ENCODE results near the gene HTR2C.
A peak's percentile ranks its signal among the peaks of the same experiment; 100 is the strongest.
"Not testable (repeated sequence)": the region's sequence is repeated elsewhere in the genome, so short reads cannot be mapped to it uniquely, and the experiment has no call there.

Gene HTR2C

DNA sequence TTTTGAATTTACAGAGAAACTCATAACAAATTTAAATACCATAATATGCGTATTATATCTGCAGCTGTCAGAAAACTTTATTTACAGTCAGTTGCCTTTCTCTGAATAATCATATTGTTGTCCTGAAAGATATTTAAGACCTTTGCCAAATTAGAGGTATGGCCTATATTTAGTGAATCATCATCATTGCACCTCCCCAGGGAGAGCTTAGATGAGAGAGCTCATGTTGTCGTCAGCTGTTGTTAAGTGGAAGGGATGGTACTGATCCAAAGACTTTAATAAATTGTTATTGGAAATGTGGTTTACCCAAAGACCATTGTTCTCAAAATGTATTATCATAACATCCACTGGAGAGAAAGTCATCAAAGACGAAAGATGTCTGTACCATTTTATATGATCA lies 128.6 kb downstream of the HTR2C start:
- DNase-seq (ENCODE audit: low read depth in 2 of 2) = no peak

DNA sequence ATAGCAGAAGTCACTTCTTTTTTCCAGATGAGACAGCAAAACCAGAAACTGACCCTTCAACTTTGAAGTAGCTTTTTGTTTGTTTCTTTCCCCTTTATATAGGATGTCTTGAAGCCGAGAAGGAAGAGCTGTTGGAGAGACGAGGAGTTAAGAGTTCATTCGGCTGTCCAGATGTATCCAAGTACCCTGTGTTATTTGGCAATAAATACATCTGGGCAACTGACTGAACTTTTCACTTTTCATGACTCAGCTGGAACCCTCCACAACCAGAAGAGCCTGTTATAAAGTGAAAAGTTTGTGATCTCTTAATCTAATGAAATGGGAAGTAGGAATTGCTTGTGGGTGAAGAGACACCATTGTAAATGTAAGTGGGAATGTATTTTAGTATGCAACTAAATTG lies 131.2 kb downstream of the HTR2C start:
- no peak for DNase-seq (ENCODE audit: low read depth in 2 of 2)

DNA sequence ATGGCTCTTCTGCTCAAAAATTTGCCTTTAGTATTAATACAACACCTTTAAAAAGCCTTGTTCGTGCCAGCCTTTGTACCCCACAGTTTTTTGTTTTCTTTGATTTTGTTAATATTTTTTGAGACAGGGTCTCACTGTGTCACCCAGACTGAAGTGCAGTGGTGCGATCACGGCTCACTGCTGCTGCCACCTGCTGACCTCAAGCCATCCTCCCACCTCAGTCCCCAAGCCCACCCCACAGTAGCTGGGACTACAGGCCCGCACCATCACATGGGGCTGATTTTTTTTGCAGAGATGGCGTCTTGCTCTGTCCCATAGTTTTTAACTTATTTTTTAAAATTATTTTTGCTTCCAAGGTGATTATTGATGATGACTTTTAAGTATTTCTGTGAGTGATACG lies 134.0 kb downstream of the HTR2C start:
- no peak for DNase-seq (ENCODE audit: low read depth in 2 of 2)

DNA sequence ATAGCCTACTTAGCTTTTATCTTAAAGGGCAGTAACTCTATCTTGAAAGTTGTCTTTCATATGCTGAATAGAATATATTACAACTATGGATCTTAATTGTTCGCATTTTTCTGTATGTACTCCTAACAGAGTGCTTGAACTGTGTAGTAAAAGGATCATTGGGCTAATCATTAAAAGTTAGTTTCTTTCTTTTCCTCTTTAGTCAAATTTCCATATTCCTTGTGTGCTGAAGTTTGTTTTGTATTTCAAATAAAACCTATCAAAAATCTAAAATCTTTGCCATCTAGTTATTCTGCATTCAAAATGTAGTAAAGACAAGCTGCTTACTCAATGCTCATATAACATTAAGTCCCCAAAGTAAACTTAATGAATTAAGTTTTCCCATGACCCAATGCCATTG lies 182.7 kb downstream of the HTR2C start:
- no peak for DNase-seq (ENCODE audit: low read depth in 2 of 2)

DNA sequence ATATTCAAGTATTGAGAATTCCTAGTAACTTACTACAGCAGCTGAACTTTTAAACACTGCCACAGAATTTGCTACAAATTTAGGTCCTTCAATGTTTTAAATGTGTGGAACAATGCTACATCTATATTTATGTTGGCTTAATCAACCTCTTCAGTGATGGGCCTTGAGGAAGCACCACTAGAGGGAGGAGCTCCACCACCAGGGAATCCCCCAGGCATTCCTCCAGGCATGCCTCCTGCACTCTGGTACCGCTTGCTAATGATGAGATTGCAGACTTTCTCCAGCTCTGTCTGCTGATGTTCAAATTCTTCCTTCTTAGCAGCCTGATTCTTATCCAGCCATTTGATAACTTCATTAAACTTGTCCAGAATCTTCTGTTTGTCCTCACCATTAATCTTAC lies 190.8 kb downstream of the HTR2C start:
- DNase-seq (ENCODE audit: low read depth in 2 of 2) = no peak

DNA sequence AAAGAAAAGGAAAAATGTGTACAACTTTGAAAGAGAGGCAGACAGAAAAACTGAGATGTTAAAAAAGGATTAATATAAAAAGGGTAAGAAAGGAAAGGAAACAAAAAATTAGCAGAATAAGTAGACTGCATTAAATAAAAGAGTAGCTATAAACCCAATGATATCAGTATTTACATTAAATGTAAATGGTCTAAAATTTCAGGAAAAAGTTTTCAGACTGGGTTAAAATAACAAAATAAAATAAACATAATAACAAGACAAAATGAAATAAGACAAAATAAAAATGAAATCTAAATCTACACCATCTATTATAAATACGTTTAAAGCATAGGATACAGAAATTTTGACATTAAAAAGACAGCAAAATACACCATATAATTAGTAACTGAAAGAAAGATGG lies 199.0 kb downstream of the HTR2C start:
- DNase-seq (ENCODE audit: low read depth in 2 of 2) = no peak

DNA sequence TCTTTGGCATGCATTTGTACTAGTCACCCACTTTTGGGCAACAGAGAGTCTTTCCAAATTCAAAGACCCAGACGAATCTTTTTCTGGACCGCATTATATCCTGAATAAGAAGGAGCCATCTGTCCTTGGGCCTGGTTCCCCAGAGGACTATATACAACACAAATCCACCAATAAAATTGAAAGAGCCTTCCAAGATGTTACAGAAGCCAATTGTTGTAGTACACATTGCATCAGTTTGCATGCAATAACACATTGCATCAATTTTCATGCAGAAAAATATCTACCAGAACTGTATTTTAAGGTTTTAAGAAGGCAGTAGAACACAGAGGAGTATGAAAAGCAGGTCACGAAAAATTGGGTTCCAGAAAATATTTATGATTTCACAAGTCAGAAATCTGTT lies 203.2 kb downstream of the HTR2C start:
- DNase-seq (ENCODE audit: low read depth in 2 of 2) = no peak

DNA sequence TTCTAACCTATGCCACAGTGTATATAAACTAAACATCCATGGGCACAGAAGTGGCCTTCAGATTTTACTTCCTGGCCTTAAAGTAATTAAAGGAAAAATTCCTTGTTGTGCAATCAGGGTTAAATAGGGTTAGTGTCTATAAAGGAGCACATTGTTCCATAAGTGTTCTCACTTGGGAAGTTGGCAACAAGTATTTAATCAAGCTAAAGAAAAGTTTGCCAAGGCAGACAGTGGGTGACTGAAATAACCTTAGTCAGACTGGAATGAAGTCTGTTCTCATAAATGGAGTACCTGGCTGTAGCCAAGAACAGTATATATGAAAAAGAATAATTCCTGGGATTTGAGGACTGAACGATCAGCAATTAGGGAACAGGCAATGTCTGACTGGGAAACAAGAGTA lies 213.6 kb downstream of the HTR2C start:
- DNase-seq (ENCODE audit: low read depth in 2 of 2) = no peak

DNA sequence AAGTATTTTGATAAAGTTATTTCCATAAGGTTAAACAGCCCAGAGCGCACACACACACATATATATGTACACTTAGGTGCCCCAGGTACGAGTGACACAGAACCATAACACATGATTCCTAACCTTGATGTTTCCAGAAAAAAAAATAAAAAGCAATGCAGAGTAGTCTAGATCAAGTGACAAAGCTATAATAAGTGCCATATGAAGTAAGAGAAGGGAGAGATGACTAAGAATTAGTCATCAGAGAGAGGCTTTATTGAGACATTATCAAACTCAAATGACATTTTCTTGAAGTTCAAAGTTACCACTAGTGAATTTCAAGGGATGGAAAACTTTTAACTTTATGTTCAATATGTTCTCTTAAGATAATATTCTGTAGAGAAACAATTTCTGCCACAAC lies 215.0 kb downstream of the HTR2C start:
- DNase-seq (ENCODE audit: low read depth in 2 of 2) = no peak

DNA sequence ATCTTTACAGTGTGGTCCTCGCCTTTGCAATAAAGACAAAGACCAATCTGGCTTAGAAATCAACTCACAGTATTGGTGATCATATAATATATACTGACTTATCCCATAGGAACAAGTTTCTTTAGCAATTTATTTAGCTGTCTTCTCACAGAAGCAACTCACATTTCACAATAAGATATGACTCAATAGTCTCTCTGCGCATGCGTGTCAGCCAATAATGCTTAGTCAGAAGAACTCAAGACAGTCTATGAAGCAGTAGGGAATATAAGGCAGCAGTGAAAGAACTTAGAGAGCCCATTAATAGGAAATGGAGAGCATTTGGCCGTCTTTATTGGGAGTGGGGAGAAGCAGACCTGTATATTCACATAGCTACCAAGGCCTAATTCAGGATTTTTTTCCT lies 216.8 kb downstream of the HTR2C start:
- DNase-seq (ENCODE audit: low read depth in 2 of 2) = peak; percentile 17 to 19

DNA sequence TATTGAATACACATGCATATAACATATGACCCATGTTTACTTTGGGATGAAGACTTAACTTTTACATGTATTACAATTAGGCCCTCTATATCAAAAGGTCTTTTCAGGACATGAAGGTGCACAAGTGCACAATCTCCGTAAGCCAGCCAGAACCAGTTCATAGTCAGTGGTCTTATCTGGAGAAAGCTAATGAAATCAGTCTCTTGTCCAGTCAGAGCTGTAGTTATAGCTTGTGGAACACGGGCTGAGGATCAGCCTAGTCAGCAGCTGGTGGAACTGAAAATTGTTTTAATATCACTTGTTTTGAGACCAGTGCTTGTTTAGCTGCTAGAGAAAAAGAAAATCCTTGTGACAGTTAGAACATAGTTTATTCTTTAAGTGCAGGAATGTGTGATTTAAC lies 235.6 kb downstream of the HTR2C start:
- no peak for DNase-seq (ENCODE audit: low read depth in 2 of 2)

DNA sequence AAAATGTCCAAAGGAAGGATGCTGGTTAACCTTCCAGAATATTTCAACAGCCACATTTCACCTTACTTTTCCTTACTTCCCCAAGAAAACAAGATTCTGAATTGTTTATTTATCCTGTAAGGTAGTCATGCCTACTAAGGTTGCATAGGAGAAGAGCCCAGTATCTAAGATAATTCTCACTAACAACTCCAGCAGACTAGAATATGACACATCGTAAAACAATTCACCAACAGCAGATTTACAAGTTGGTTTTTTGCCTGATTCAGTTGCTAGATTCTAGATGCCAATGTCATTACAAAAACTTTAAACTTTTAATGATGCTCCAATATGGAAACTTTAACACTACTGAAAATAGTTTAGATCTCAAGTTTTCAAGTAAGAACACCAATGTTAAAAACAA lies 257.2 kb downstream of the HTR2C start:
- no peak for DNase-seq (ENCODE audit: low read depth in 2 of 2)

DNA sequence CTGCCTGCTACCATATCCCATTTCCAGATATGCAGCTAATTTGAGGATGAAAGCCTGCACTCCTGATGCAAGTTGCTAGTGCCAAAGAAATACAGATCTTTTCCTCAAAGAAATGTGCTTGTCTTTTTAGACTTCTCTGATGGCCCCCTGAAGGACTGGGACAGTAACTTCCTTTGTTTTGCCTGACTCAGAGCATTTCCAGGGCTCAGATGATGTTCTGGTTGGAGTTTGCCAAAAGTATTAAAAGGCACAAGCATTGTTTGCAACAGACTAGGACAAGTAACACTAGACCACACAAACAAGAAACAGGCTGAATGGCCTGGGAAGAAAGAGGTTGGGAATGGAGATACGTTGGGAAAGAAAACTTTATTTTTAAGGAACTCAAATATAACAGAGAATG lies 258.3 kb downstream of the HTR2C start:
- DNase-seq (ENCODE audit: low read depth in 2 of 2) = no peak

DNA sequence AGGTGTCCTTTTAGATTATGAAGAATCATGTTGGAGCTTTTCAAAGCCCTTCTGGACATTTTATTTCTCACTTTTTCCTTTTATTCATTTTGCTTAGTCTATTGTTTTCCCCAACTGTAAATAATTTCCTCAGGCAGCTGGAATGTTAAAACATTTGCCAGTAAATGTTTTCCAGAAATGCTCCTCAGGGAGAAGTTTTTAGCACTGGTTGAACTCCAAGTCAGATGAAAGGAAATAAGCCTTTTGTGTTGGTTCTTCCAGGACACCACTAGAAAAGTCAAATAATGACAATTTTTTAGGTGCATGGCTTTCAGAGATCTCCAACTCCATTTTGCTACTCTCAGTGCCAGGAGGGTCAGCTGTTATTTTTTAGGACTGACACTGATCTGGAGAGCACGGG lies 305.6 kb downstream of the HTR2C start:
- DNase-seq (ENCODE audit: low read depth in 2 of 2) = no peak

DNA sequence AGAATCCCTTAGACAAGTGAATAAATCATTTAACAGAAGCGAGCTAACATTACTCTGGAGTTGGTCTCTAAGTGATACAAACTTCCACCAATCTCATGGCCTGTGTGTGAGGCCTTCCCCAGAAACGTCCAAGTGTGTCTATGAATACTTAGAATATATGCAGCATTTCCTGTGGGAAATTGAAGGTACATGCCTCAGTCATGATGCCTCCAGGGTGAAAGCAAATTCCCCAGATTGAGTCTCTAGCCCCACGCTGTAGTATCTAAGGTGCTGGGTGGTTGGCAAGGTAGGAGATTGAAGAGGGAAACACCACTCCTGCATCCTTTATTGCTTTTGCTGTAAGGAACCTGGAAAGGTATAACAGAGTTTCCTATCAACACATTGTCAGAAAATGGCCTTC lies 319.7 kb downstream of the HTR2C start:
- no peak for DNase-seq (ENCODE audit: low read depth in 2 of 2)

DNA sequence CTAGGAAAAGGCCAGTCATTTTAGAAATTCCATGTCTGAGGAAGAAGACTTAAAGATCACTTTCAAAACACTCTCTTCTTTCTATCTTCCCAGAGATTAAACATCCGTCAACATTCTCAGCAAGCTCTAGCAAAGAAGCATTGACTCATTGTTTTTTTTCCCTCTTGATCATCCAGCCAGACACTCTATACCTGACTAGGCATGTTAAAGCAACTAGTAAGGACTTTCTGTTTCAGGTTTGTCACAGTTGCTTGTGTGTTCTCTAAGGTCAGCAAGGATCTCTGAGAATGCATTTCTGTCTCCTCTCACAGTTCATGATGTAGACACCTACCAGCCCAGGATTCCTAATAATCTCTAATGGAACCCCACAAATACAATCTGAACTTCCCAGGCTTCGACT lies 321.4 kb downstream of the HTR2C start:
- DNase-seq (ENCODE audit: low read depth in 2 of 2) = no peak

DNA sequence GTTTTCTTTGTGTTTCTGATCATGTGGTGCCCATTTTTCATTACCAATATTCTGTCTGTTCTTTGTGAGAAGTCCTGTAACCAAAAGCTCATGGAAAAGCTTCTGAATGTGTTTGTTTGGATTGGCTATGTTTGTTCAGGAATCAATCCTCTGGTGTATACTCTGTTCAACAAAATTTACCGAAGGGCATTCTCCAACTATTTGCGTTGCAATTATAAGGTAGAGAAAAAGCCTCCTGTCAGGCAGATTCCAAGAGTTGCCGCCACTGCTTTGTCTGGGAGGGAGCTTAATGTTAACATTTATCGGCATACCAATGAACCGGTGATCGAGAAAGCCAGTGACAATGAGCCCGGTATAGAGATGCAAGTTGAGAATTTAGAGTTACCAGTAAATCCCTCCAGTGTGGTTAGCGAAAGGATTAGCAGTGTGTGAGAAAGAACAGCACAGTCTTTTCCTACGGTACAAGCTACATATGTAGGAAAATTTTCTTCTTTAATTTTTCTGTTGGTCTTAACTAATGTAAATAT lies 323.2 kb downstream of the HTR2C start:
- DNase-seq (ENCODE audit: low read depth in 2 of 2) = no peak

DNA sequence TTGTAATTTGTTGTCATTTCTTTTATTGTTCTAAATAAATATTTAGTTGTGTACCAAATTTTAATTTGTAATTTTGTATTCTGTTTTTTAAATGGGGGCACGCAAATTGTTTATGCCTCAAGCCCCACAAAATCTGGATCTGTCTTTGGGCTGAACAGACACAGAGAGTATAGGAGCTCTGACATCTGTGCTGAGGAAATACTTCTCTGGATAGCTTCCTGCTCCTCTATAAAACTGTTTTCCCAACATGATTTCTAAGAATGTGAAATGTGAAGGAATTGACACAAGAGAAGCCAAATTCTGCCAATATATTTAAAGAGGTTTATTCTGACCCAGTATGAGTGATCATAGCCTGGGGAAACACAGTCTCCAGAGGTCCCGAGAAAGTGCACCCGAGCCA lies 340.5 kb downstream of the HTR2C start:
- no peak for DNase-seq (ENCODE audit: low read depth in 2 of 2)

DNA sequence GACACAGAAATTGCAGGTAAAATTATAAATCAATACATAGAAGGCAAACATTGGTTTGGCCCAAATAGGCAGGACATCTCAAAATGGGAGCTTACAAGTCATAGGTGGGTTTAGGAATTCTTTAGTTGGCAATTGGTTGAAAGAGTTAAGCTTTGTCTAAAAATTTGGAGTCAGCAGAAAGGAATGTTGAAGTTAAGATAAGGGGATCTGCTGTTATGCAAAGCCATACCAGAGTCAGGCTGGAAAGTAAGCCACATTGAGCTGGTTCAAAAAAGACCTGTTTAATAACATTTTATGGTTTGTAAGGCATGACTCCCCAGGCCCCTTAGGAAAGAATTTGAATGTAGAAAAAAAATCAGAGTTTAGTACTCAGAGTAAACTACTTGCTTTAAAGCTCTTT lies 341.0 kb downstream of the HTR2C start:
- DNase-seq (ENCODE audit: low read depth in 2 of 2) = peak; percentile 17 to 20

DNA sequence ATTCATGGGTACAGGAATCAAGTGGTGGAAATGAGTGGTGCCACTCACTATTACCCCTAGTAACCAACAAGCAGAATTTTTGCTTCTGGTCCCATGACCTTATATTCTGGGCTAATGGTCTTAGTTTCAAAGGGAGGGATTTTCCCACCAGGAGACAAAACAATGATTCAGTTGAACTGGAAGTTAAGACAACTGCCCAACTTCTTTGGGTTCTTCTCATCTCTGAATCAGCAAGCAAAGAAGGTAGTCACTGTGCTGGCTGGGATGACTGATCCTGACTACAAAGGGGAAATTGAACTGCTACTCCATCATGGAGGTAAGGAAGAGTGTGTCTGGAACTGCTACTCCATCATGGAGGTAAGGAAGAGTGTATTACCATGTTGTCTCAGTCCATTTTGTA lies 346.3 kb downstream of the HTR2C start:
- no peak for DNase-seq (ENCODE audit: low read depth in 2 of 2)

DNA sequence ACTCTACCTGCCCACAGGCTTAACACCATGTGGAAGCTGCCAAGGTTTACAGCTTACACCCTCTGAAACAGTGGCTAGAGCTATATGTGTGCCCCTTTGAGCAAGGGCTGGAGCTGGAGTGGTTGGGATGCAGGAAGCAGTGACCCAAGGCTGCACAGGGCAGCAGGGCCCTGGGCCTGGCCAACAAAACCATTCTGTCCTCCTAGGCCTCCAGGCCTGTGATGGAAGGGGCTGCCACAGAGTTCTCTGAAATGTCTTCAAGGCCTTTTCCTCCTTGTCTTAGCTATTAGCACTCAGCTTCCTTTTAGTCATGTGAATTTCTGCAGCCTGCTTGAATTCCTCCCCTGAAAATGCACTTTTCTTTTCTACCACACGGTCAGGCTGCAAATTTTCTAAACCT lies 348.7 kb downstream of the HTR2C start:
- DNase-seq (ENCODE audit: low read depth in 2 of 2) = no peak

DNA sequence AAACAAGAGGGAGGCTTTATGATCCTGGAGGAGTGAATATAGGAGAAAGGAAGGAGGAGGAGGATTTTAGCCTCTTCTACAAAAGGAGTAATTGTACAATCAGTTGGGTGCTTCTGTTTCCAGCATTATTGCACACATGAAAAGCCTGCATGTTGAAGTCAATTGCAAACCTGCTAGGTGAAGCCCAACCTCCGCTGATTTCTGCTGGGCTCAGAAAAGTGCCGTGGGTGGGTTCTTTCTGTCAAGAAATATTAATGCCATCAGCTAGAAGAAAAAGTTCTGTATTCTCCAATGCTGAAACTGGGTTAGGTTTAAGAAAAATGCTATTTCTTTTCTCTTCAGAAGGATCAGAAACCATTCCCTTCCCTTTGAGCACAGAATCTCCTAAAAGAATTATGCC lies 349.4 kb downstream of the HTR2C start:
- not testable (repeated sequence) for DNase-seq (ENCODE audit: low read depth in 2 of 2)

DNA sequence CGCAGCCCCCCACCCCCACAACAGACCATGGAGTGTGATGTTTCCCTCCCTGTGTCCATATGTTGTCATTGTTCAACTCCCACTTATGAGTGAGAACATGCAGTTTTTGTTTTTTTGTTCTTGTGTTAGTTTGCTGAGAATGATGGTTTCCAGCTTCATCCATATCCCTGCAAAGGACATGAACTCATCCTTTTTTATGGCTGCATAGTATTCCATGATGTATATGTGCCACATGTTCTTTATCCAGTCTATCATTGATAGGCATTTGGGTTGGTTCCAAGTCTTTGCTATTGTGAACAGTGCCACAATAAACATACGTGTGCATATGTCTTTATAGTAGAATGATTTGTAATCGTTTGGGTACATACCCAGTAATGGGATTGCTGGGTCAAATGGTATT lies 353.2 kb downstream of the HTR2C start:
- not testable (repeated sequence) for DNase-seq (ENCODE audit: low read depth in 2 of 2)

DNA sequence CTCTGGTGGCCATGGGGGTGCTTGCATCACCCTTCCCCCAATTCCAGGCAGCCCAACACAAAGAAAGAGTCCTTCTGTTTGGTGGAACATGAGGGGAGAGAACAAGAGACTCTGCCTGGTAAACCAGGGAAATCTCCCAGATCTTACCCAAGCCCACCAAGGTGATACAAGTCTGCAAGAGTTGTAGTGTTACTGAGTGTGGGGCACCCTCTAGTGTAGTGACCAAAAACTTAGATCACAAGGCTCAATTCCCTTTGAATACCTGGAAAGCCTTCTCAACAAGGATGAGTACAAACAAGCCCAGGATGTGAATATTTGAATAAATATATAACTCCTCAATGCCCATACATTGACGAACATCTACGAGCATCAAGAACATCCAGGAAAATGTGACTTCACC lies 368.8 kb downstream of the HTR2C start:
- no peak for DNase-seq (ENCODE audit: low read depth in 2 of 2)
